GM21515 (cell line): Measurements from ENCODE around the gene HEXB.
A peak's percentile ranks its signal among the peaks of the same experiment; 100 is the strongest.
"Not testable (repeated sequence)": the region's sequence is repeated elsewhere in the genome, so short reads cannot be mapped to it uniquely, and the experiment has no call there.

Experiments
- ATAC-seq: cut with Tn5 transposase; IDR thresholded peaks from one replicate; pipeline ENCODE4 v1.9.1; 2021; ENCODE audit not compliant: unreplicated experiment

The HEXB gene

GRCh38 chr5:74725331-74725730 is 40.3 kb downstream of the HEXB start:
- ATAC-seq: no peak

GRCh38 chr5:74736759-74737158 is 51.7 kb downstream of the HEXB start:
- ATAC-seq: no peak

GRCh38 chr5:74738406-74738805 is 53.4 kb downstream of the HEXB start:
- no peak for ATAC-seq

- not testable (repeated sequence) for ATAC-seq
Observed at GRCh38 chr5:74748742-74749141, 63.7 kb downstream of the HEXB start.

GRCh38 chr5:74761241-74761640 is 76.2 kb downstream of the HEXB start:
- ATAC-seq: no peak

- no peak for ATAC-seq
Observed at GRCh38 chr5:74762599-74762998, 77.6 kb downstream of the HEXB start.

- no peak for ATAC-seq
Observed at GRCh38 chr5:74763504-74763903, 78.5 kb downstream of the HEXB start.

- ATAC-seq: no peak
Observed at GRCh38 chr5:74765201-74765600, 80.2 kb downstream of the HEXB start.

- ATAC-seq: no peak
Observed at GRCh38 chr5:74765929-74766328, 80.9 kb downstream of the HEXB start.

- ATAC-seq: peak; percentile 38
Observed at GRCh38 chr5:74766418-74766848, 81.4 kb downstream of the HEXB start.

- ATAC-seq: peak; percentile 87
Observed at GRCh38 chr5:74766849-74767578, 82.0 kb downstream of the HEXB start, which contains the start of the genes GFM2 and NSA2. GFM2 (minus strand) TSS chr5:74767117; CDS start chr5:74763742, 3,375 bp downstream. NSA2 (plus strand) TSS chr5:74767249; CDS start chr5:74767361, 112 bp downstream.

GRCh38 chr5:74767579-74767913 is 82.5 kb downstream of the HEXB start:
- peak; percentile 22 for ATAC-seq
